ENCODE results near the gene ISG20L2.

DNA sequence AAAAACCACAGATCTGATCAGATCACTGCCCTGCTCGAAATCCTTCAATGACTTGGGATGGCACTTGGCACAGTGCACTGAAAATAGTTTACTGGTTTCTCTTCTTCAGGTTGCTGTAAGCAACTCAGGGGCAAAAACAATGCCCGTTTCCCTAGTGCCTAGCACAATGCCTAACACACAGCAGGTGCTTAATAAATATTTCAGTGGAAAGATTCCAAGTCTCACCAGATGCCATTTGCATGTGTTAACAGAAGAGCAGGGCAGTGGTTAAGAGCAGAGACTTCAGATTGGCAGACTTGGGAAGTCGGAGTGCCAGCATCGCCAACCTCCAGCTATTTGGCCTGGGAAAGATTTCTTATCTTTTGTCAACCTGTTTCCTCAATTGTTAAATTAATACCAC is 11.2 kb downstream of the ISG20L2 start:
- TF ChIP-seq, protein P1, sequence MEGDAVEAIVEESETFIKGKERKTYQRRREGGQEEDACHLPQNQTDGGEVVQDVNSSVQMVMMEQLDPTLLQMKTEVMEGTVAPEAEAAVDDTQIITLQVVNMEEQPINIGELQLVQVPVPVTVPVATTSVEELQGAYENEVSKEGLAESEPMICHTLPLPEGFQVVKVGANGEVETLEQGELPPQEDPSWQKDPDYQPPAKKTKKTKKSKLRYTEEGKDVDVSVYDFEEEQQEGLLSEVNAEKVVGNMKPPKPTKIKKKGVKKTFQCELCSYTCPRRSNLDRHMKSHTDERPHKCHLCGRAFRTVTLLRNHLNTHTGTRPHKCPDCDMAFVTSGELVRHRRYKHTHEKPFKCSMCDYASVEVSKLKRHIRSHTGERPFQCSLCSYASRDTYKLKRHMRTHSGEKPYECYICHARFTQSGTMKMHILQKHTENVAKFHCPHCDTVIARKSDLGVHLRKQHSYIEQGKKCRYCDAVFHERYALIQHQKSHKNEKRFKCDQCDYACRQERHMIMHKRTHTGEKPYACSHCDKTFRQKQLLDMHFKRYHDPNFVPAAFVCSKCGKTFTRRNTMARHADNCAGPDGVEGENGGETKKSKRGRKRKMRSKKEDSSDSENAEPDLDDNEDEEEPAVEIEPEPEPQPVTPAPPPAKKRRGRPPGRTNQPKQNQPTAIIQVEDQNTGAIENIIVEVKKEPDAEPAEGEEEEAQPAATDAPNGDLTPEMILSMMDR (IDR thresholded peaks at IDR 0.05) = no peak
- no peak for TF ChIP-seq POLR2A (IDR thresholded peaks at IDR 0.05)

Measured in esophagus squamous epithelium (tissue), 4 donors.